Activated T-helper 2 cell treated with anti-CD3 and anti-CD28 coated beads, Interferon-gamma antibody, Interleukin-2, Interleukin-4, amounts not matched to agents 10 μg/mL and 5 μg/mL and 100 μg/mL, durations not matched to agents 14 hours and 24 hours and 36 hours (primary cell): ENCODE data around the gene PRSS1. TPM values are rescaled to one million over a fixed set of nuclear protein-coding genes. Genes with fewer than 3 reads are reported as not detected.
"Not testable (repeated sequence)": the region's sequence is repeated elsewhere in the genome, so short reads cannot be mapped to it uniquely, and the experiment has no call there.

ENCODE experiments used
- DNase-seq: peaks from one replicate; pipeline ENCODE4 v3.0.0; 2021; ENCODE audit warnings: low spot score
- H3K27ac Mint-ChIP-seq: one replicate; pipeline ENCODE4 v1.8.0; 2021; ENCODE audit warnings: mixed read lengths
- H3K27me3 Mint-ChIP-seq: one replicate; pipeline ENCODE4 v1.8.0; 2021; ENCODE audit warnings: low read depth, mixed read lengths
- H3K36me3 Mint-ChIP-seq: one replicate; pipeline ENCODE4 v1.8.0; 2021; ENCODE audit warnings: low read depth, mixed read lengths
- H3K4me1 Mint-ChIP-seq: one replicate; pipeline ENCODE4 v1.8.0; 2021; ENCODE audit warnings: low read depth, mixed read lengths
- H3K4me3 Mint-ChIP-seq: one replicate; pipeline ENCODE4 v1.8.0; 2021; ENCODE audit warnings: low read depth, mild to moderate bottlenecking, moderate library complexity, mixed read lengths
- H3K9me3 Mint-ChIP-seq: one replicate; pipeline ENCODE4 v1.8.0; 2021; ENCODE audit warnings: mixed read lengths
- intact Hi-C: fragments of 100-400 bp; cut with micrococcal nuclease; formaldehyde crosslinking; loops from one replicate; pipeline ENCODE4 v1.15.1; 2023
- total RNA-seq: library from RNA; stranded (reverse); gene quantifications from 2 replicates; pipeline ENCODE4 v1.2.3, GENCODE V29; 2022

PRSS1 gene
- total RNA-seq, result not detected in 2 replicates

DNA sequence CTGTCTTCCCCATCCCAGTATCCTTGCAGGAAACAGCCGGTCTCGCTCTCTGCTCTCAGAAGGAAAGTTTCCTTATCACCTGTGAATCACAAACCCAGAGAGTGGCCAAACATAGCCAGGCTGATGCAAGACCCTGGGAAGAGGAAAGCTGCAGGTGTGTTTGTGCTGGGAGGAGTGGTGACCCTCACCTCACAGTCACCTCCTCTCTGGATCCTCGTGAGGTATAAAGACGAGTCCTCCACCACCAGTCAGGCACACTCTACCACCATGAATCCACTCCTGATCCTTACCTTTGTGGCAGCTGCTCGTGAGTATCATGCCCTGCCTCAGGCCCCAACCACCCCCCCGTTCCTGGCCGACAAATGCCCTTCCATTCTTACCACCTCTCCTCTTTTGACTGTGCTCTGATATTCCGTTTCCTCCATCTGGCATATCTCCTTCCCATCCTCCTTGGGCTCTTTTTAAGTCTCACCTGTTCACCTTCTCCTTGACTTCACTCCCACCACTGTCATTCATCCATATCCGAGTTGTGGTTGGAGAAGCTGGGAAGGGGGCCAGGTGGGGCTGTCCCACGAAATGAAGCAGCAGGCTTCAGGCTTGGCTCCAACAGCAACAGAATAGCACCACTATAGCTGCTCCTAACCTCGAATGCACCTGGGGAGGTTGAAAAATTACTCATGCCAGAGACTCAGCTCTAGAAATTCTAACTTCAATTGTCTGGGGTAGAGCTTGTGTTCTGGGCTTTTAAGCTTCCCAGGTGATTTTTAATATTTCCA, at the start of gene PRSS1:
PRSS1 (plus strand) TSS at position 255 of the 776 bp plus-strand sequence; CDS start at position 268, 13 bp downstream.
- Mint-ChIP-seq H3K4me3 (no peak within 1 kb of the TSS), H3K27ac (no peak within 1 kb of the TSS), H3K9me3 (no peaks in the 10 kb centered on the region), H3K27me3 (peaks cover 11% of the 10 kb centered on the region), H3K4me1 (no peaks in the 10 kb centered on the region), H3K36me3 (no peaks in the 10 kb centered on the region)
- intact Hi-C loops, result no loop called here
- no peak for DNase-seq

DNA sequence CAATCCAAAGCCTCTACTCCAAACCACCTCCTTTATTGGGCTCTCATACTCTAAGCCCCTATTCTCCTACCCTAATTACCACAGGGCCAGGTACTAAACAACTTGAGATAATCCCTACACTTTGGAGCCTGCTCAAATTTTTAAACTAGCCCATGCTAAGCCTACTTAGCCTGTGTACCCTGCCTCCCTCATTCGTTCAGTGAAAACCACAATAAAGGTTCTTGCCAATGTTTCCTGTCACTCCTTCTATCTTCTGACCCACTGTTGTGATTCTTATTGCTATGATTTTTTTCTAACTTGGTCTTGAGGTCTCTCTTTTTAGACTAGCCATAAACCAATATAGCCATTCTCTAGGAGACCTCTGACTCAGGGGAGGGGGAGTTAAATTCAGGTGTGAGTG, 48.3 kb upstream of the PRSS1 start:
- H3K9me3 Mint-ChIP-seq, DNase-seq, H3K27me3 Mint-ChIP-seq, intact Hi-C loops, H3K36me3 Mint-ChIP-seq, H3K4me3 Mint-ChIP-seq, H3K27ac Mint-ChIP-seq: not testable (repeated sequence)
- H3K4me1 Mint-ChIP-seq, result peaks cover 21% of the 10 kb centered on the region

DNA sequence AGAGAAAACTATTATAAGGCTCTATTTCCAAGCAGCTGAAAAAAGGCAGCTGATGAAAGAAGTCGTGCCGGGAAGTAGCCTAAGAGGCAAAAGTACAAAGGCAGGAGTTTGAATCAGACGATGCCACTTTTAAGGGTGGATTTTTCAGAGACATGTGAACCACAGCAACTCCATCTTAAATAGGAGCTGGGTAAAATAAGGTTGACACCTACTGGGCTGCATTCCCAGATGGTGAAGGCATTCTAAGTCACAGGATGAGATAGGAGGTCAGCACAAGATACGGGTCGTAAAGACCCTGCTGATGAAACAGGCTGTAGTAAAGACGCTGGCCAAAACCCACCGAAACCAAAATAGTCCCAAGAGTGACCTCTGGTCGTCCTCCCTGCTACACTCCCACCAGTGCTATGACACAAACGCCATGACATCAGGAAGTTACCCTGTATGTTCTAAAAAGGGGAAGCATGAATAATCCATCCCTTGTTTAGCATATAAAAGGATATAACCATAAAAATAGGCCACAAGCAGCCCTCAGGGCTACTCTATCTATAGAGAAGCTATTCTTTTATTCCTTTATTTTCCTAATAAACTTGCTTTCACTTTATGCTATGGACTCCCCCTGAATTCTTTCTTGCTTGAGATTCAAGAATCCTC, 45.5 kb upstream of the PRSS1 start:
- Mint-ChIP-seq H3K36me3 (no peaks in the 10 kb centered on the region), H3K9me3 (no peaks in the 10 kb centered on the region), H3K27ac (no peak overlapping the region), H3K4me1 (peaks cover 20% of the 10 kb centered on the region), H3K4me3 (no peak overlapping the region), H3K27me3 (peaks cover under 1% of the 10 kb centered on the region)
- DNase-seq, result no peak
- intact Hi-C loops, result no loop called here

DNA sequence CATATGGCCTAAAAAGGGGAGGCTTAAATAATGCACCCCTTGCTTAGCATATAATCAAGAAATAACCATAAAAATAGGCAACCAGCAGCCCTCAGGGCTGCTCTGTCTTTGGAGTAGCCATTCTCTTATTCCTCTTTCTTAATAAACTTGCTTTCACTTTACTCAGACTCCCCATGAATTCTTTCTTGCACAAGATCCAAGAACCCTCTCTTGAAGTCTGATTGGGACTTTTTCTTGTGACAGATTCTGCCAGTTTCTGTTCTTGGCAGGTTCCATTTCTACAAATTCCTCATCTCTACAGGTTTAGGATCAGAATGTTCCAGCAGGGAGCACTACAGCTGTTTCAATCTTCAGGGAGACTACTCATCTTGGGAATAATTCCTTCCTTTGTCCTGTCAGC, 40.5 kb upstream of the PRSS1 start:
- H3K36me3 Mint-ChIP-seq, intact Hi-C loops, H3K9me3 Mint-ChIP-seq, DNase-seq, H3K27me3 Mint-ChIP-seq, H3K27ac Mint-ChIP-seq, H3K4me3 Mint-ChIP-seq: not testable (repeated sequence)
- peaks cover 30% of the 10 kb centered on the region for H3K4me1 Mint-ChIP-seq

DNA sequence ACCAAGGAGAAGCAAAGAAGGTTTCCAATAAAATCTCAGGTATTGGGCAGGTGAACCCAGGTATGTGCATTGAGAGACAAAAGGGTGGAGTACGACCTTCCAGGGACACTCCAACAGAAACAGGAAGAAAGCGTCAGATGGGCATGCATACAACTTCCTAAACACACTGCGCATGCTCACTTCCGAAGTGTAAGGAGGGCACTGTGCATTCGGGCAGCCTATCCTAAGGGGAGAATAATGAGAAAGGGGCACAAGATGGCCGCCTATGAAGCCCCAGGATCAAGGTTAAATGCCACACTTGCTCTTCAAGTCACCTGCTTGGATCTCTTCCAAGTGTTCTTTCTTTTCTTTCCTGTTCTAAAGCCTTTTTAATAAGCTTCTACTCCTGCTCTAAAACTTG, 39.4 kb upstream of the PRSS1 start:
- Mint-ChIP-seq H3K36me3 (no peaks in the 10 kb centered on the region), H3K27ac (peak overlapping the region; percentile 67), H3K9me3 (no peaks in the 10 kb centered on the region), H3K27me3 (no peaks in the 10 kb centered on the region), H3K4me1 (peaks cover 37% of the 10 kb centered on the region), H3K4me3 (peak overlapping the region; percentile 39)
- no peak for DNase-seq
- intact Hi-C loops, result loop anchor here (5.0 to 10.0 kb wide), 3 partner anchors 43 to 575 kb away; partner anchors contain the start of genes CASP2 and TMEM139

DNA sequence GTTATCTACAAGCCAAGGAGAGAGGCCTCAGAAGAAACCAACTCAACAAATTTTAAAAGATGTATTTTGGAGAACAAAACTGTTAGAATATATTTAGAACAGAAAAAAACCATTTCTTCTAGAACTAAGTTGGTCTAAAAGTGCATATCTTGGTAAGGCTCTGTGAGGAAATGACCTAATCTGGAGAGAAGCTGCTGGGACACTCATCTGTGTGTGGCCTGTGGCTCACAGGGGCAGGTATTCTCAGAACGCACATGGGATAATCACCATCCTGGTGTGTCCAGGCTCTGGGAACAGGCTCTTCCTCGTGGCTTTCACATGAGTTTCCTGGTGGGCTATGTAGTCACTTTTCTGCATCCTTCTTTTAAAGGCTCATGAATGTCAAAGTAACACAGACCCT, 38.1 kb upstream of the PRSS1 start:
- Mint-ChIP-seq H3K4me3 (no peak overlapping the region), H3K9me3 (no peaks in the 10 kb centered on the region), H3K27me3 (no peaks in the 10 kb centered on the region), H3K36me3 (no peaks in the 10 kb centered on the region), H3K27ac (peak overlapping the region; percentile 38), H3K4me1 (peaks cover 43% of the 10 kb centered on the region)
- DNase-seq, result no peak
- intact Hi-C loops, result loop anchor here (5.0 to 10.0 kb wide), 3 partner anchors 44 to 574 kb away; partner anchors contain the start of genes CASP2 and TMEM139

DNA sequence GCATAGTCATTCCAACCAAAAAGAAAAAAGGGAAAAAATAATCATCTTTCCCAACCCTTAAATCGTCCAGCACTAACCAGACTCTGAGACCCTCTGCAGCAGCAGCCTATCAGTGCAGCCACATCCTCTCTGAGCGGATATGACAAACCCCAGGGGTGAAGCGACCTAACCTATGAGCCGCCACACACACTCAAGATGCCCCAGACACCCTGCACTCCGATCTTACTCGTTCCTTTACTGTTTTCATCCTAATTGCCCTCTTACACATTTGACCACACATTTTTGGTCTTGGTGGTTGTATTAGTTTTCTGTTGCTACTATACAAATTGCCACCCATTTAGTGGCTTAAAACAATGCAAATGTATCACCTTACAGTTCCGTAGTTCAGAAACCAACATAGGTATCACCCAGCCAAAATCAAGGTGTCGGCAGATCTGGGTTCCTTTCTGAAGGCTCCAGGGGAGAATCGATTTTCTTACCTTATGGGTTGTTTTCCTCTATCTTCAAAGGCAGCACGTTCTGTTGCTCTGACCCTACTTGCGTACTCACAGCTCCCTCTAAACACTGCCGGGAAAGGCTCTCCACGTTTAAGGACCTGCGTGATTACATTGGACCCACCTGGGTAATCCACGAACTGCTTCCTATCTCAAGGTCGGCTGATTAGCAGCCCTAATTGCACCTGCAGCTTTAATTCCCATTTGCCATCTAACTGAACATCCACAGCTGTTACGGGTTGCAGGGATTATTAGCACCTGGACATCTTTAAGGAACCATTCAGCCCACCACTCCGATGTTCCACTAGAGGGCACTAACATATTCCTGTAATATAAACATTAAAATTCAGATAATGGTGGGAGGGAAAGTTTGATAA, 37.3 kb upstream of the PRSS1 start:
- no peak for DNase-seq
- intact Hi-C loops, result loop anchor here (2.0 to 10.0 kb wide), 4 partner anchors 45 to 573 kb away; partner anchors contain the start of genes CASP2 and TMEM139
- peaks cover 51% of the 10 kb centered on the region for H3K4me1 Mint-ChIP-seq
- H3K9me3 Mint-ChIP-seq, result no peaks in the 10 kb centered on the region
- H3K36me3 Mint-ChIP-seq, result no peaks in the 10 kb centered on the region
- peak overlapping the region; percentile 72 for H3K27ac Mint-ChIP-seq
- H3K27me3 Mint-ChIP-seq, result no peaks in the 10 kb centered on the region
- peak overlapping the region; percentile 72 for H3K4me3 Mint-ChIP-seq

DNA sequence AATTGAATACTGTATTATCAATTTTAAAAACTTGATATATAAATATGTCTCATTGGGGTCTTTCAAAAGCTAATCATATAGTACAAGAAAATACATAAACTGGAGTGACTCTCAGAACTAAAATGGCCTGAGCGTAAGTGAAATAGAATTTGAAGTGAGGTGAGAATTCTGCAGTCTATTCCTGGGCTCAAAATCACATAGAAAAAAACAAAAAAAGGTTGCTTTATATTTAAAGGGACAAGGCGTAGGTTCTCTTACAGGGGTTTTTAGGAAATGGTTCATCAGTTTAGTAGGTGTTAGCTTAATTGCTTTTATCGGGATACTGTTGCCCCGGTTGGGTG, 36.7 kb upstream of the PRSS1 start:
- no peak for DNase-seq
- no peak overlapping the region for H3K4me3 Mint-ChIP-seq
- no peaks in the 10 kb centered on the region for H3K9me3 Mint-ChIP-seq
- H3K4me1 Mint-ChIP-seq, result peaks cover 55% of the 10 kb centered on the region
- H3K27me3 Mint-ChIP-seq, result no peaks in the 10 kb centered on the region
- no peaks in the 10 kb centered on the region for H3K36me3 Mint-ChIP-seq
- H3K27ac Mint-ChIP-seq, result no peak overlapping the region
- intact Hi-C loops, result loop anchor here (2.0 to 10.0 kb wide), 4 partner anchors 45 to 572 kb away; partner anchors contain the start of genes CASP2 and TMEM139

DNA sequence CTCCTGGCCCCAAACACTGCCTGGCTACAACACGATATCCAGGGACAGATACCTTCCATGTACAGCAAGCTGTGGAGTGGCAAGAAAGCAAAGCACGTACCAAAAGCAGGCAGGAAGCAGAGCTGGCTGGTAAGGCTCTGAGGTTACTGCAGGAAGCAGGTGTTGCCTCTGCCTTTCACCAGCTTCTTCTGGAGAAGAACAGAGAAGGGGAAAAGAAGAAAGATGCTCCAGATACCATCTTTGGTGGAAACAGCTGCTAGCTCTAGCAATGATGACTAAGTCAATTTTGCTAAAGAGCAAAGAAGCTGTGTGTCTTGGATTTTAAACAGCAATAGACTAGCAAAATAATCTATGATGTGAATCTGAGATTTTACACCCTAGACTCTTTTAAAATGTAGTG, 34.9 kb upstream of the PRSS1 start:
- Mint-ChIP-seq H3K4me1 (peaks cover 55% of the 10 kb centered on the region), H3K4me3 (peak overlapping the region; percentile 47), H3K9me3 (no peaks in the 10 kb centered on the region), H3K27ac (peak overlapping the region; percentile 61), H3K27me3 (no peaks in the 10 kb centered on the region), H3K36me3 (no peaks in the 10 kb centered on the region)
- peak; percentile 32 for DNase-seq
- intact Hi-C loops, result loop anchor here (2.0 to 10.0 kb wide), 4 partner anchors 47 to 570 kb away; partner anchors contain the start of genes CASP2 and TMEM139

DNA sequence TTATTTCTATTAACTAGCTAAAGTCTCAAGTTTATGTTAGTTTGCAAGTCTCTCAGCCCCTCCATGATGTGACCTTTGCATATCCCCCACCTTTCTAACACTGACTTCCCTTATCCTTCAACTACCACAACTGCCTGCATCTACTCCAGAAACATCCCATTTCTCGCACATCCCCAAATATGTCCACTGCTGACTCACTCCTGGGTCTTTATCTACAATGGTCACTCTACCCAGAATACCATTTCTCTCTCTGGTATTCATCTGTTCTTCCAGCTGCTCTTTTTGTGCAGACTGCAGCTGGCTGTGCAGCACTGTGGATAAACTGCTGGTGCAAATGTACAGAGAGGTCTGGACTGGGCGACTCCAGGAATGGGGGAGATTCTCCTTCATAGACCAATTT, 32.7 kb upstream of the PRSS1 start:
- no peaks in the 10 kb centered on the region for H3K36me3 Mint-ChIP-seq
- no peak overlapping the region for H3K27ac Mint-ChIP-seq
- H3K27me3 Mint-ChIP-seq, result no peaks in the 10 kb centered on the region
- H3K4me3 Mint-ChIP-seq, result no peak overlapping the region
- H3K4me1 Mint-ChIP-seq, result peaks cover 53% of the 10 kb centered on the region
- H3K9me3 Mint-ChIP-seq, result no peaks in the 10 kb centered on the region
- intact Hi-C loops, result loop anchor here (10.0 kb wide), 1 partner anchor 568 kb away; the partner anchor contains the start of genes CASP2 and TMEM139
- no peak for DNase-seq

DNA sequence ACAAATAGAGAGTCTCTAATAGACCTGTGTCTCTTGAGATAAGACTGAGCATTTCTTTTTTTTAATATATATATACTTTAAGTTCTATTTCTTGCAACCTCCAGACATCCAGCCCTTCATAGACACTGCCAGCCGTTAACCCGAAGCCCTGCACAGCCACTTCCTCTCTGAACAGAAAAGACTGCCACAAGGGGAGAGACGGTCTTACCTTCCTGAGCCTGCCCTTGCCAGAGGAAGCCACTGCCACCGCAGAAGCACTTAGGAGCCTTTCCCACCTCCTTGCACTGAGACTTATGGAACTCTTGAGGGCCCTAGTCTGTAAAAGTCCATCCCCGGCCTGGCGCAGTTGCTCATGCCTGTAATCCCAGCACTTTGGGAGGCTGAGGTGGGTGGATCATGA, 31.8 kb upstream of the PRSS1 start:
- intact Hi-C loops, result loop anchor here (10.0 kb wide), 1 partner anchor 567 kb away; the partner anchor contains the start of genes CASP2 and TMEM139
- no peaks in the 10 kb centered on the region for H3K36me3 Mint-ChIP-seq
- H3K9me3 Mint-ChIP-seq, result no peaks in the 10 kb centered on the region
- peaks cover 51% of the 10 kb centered on the region for H3K4me1 Mint-ChIP-seq
- no peaks in the 10 kb centered on the region for H3K27me3 Mint-ChIP-seq
- no peak overlapping the region for H3K27ac Mint-ChIP-seq
- no peak for DNase-seq
- no peak overlapping the region for H3K4me3 Mint-ChIP-seq

DNA sequence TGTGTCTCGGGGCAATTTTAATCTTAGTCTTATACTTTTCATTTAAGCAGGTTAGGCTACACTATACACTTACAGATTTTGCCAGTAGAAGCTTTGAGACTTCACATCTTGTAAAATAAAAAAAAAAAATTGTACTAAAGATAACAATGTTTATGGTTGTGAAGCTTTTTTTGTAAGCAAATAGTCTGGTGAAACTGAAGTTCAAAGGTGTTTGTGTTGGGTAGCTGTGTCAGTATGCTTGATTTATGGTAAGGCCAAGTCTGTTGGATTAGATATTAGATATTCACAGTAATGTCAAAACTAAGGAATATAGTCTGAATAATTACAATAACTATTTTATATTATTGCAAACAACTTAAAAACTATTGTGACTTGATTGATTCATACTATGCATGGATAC, 31.0 kb upstream of the PRSS1 start:
- Mint-ChIP-seq H3K27me3 (no peaks in the 10 kb centered on the region), H3K9me3 (no peaks in the 10 kb centered on the region), H3K4me1 (peaks cover 49% of the 10 kb centered on the region), H3K4me3 (no peak overlapping the region), H3K36me3 (no peaks in the 10 kb centered on the region), H3K27ac (peak overlapping the region; percentile 49)
- intact Hi-C loops, result loop anchor here (10.0 kb wide), 1 partner anchor 566 kb away; the partner anchor contains the start of genes CASP2 and TMEM139
- DNase-seq, result no peak
